GM12801 (cell line): ENCODE data around the gene SCAND1.

ENCODE experiments used
- CTCF ChIP-seq: IDR thresholded peaks from one replicate; pipeline ENCODE4 v1.5.1; 2011; ENCODE audit warnings: control low read depth; ENCODE audit not compliant: insufficient read length; ENCODE audit errors: extremely low read depth

SCAND1 gene

GRCh38 chr20:35939264-35939663 lies 15.0 kb downstream of the SCAND1 start:
- TF ChIP-seq CTCF: no peak

GRCh38 chr20:35934050-35934449 lies 20.3 kb downstream of the SCAND1 start:
- TF ChIP-seq CTCF: no peak

- no peak for TF ChIP-seq CTCF
These were observed 25.0 kb downstream of the SCAND1 start for GRCh38 chr20:35929301-35929700.

- TF ChIP-seq CTCF: no peak
These were observed 33.8 kb downstream of the SCAND1 start for GRCh38 chr20:35920523-35920922.

GRCh38 chr20:35918021-35918420 lies 36.3 kb downstream of the SCAND1 start:
- no peak for TF ChIP-seq CTCF

- no peak for TF ChIP-seq CTCF
These were observed 37.2 kb downstream of the SCAND1 start for GRCh38 chr20:35917077-35917476.

- TF ChIP-seq CTCF: no peak
These were observed 41.4 kb downstream of the SCAND1 start for GRCh38 chr20:35912881-35913280.

- no peak for TF ChIP-seq CTCF
These were observed 44.0 kb downstream of the SCAND1 start for GRCh38 chr20:35910254-35910653.
